Parathyroid adenoma (tissue), 2 donors: ENCODE results near the gene RRAGD.

Experiments used
- H2AFZ ChIP-seq: fragments of 300-600 bp; sonication (generic); one replicate; pipeline ENCODE4 v1.7.0; 2017; ENCODE audit warnings: antibody characterized with exemption, mild to moderate bottlenecking
- H3K27ac ChIP-seq: fragments of 300-600 bp; sonication (generic); one replicate; pipeline ENCODE4 v1.7.0; 2017
- H3K27me3 ChIP-seq: fragments of 300-600 bp; sonication (generic); one replicate; pipeline ENCODE4 v1.7.0; 2017; ENCODE audit warnings: low read length; ENCODE audit not compliant: control insufficient read depth, insufficient read depth
- H3K36me3 ChIP-seq: fragments of 300-600 bp; sonication (generic); one replicate; pipeline ENCODE4 v1.7.0; 2017; ENCODE audit warnings: low read length; ENCODE audit not compliant: control insufficient read depth, insufficient read depth
- H3K4me1 ChIP-seq: fragments of 300-600 bp; sonication (generic); one replicate; pipeline ENCODE4 v1.7.0; 2017; ENCODE audit warnings: control low read depth
- H3K4me2 ChIP-seq: fragments of 300-600 bp; sonication (generic); one replicate; pipeline ENCODE4 v1.7.0; 2017; ENCODE audit warnings: low read length
- H3K4me3 ChIP-seq: fragments of 300-600 bp; sonication (generic); one replicate; pipeline ENCODE4 v1.7.0; 2017; ENCODE audit warnings: low read depth, low read length
- H3K79me2 ChIP-seq: fragments of 300-600 bp; sonication (generic); one replicate; pipeline ENCODE4 v1.7.0; 2017; ENCODE audit warnings: control low read depth
- H3K9ac ChIP-seq: fragments of 300-600 bp; sonication (generic); one replicate; pipeline ENCODE4 v1.7.0; 2017; ENCODE audit warnings: mild to moderate bottlenecking
- H3K9me3 ChIP-seq: fragments of 300-600 bp; sonication (generic); one replicate; pipeline ENCODE4 v1.7.0; 2017; ENCODE audit warnings: low read length; ENCODE audit not compliant: control insufficient read depth
- TF ChIP-seq, protein P1 (sequence below): fragments of 300-600 bp; sonication (generic); IDR thresholded peaks from one replicate; pipeline ENCODE4 v1.7.0; 2017; ENCODE audit warnings: antibody characterized with exemption, mild to moderate bottlenecking
- donor health status: primary hyperparathyroidism.

RRAGD gene

GRCh38 chr6:89409461-89410035 lies 2.5 kb downstream of the RRAGD start:
- H3K36me3 ChIP-seq: no peaks in the 10 kb centered on the region
- no peaks in the 10 kb centered on the region for H3K79me2 ChIP-seq
- H3K9ac ChIP-seq: no peak overlapping the region
- no peak overlapping the region for H2AFZ ChIP-seq
- H3K4me1 ChIP-seq: peaks cover 2% of the 10 kb centered on the region
- no peaks in the 10 kb centered on the region for H3K9me3 ChIP-seq
- TF ChIP-seq, protein P1, sequence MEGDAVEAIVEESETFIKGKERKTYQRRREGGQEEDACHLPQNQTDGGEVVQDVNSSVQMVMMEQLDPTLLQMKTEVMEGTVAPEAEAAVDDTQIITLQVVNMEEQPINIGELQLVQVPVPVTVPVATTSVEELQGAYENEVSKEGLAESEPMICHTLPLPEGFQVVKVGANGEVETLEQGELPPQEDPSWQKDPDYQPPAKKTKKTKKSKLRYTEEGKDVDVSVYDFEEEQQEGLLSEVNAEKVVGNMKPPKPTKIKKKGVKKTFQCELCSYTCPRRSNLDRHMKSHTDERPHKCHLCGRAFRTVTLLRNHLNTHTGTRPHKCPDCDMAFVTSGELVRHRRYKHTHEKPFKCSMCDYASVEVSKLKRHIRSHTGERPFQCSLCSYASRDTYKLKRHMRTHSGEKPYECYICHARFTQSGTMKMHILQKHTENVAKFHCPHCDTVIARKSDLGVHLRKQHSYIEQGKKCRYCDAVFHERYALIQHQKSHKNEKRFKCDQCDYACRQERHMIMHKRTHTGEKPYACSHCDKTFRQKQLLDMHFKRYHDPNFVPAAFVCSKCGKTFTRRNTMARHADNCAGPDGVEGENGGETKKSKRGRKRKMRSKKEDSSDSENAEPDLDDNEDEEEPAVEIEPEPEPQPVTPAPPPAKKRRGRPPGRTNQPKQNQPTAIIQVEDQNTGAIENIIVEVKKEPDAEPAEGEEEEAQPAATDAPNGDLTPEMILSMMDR: no peak
- no peaks in the 10 kb centered on the region for H3K27me3 ChIP-seq
- no peak overlapping the region for H3K27ac ChIP-seq
- H3K4me2 ChIP-seq: no peak overlapping the region
- no peak overlapping the region for H3K4me3 ChIP-seq

- TF ChIP-seq, protein P1: no peak
- Histone ChIP-seq H3K9ac (no peak overlapping the region), H2AFZ (no peak overlapping the region)
Observed at GRCh38 chr6:89406141-89406540, 5.9 kb downstream of the RRAGD start.

DNA sequence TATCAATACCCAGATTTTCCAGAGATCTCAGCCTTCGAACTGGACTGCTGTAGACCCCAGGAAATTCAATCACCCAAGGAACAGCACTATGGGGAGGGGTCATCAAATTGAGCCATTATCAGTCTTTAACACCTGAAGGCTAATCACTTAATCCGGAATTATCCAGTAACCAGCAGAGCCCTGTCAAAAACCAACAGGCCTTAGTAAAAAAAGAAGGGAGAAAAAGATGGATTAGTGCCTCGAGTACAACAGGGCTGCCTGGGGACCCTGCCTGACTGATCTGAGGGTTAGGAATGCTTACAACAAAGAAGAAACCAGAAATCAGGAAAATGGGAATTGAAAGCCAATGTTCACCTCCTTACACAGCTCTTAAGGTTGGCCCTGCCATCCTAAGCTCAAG lies 7.6 kb downstream of the RRAGD start:
- no peak overlapping the region for H3K4me2 ChIP-seq
- no peak overlapping the region for H2AFZ ChIP-seq
- no peaks in the 10 kb centered on the region for H3K36me3 ChIP-seq
- no peak overlapping the region for H3K27ac ChIP-seq
- no peaks in the 10 kb centered on the region for H3K4me1 ChIP-seq
- H3K79me2 ChIP-seq: peaks cover 2% of the 10 kb centered on the region
- no peak overlapping the region for H3K4me3 ChIP-seq
- TF ChIP-seq, protein P1: no peak
- no peaks in the 10 kb centered on the region for H3K27me3 ChIP-seq
- H3K9me3 ChIP-seq: no peaks in the 10 kb centered on the region
- no peak overlapping the region for H3K9ac ChIP-seq

More at GRCh38 chr6:89406141-89406540, 5.9 kb downstream of the RRAGD start:
- Histone ChIP-seq H3K4me1 (no peaks in the 10 kb centered on the region), H3K36me3 (no peaks in the 10 kb centered on the region), H3K9me3 (no peaks in the 10 kb centered on the region), H3K4me2 (no peak overlapping the region), H3K79me2 (peaks cover 2% of the 10 kb centered on the region), H3K27ac (no peak overlapping the region), H3K27me3 (no peaks in the 10 kb centered on the region), H3K4me3 (no peak overlapping the region)

GRCh38 chr6:89402776-89403175 lies 9.3 kb downstream of the RRAGD start:
- H3K36me3 ChIP-seq: no peaks in the 10 kb centered on the region
- H3K4me3 ChIP-seq: no peak overlapping the region
- no peak overlapping the region for H3K9ac ChIP-seq
- H3K4me2 ChIP-seq: no peak overlapping the region
- no peaks in the 10 kb centered on the region for H3K4me1 ChIP-seq
- no peak overlapping the region for H3K27ac ChIP-seq
- no peaks in the 10 kb centered on the region for H3K9me3 ChIP-seq
- H3K79me2 ChIP-seq: peaks cover 2% of the 10 kb centered on the region
- no peaks in the 10 kb centered on the region for H3K27me3 ChIP-seq
- TF ChIP-seq, protein P1: no peak
- H2AFZ ChIP-seq: no peak overlapping the region

- Histone ChIP-seq H3K4me2 (no peak overlapping the region), H3K9me3 (no peaks in the 10 kb centered on the region), H3K27ac (no peak overlapping the region), H3K79me2 (peaks cover 2% of the 10 kb centered on the region), H3K4me3 (no peak overlapping the region), H3K36me3 (no peaks in the 10 kb centered on the region), H2AFZ (no peak overlapping the region), H3K27me3 (no peaks in the 10 kb centered on the region), H3K9ac (no peak overlapping the region), H3K4me1 (no peaks in the 10 kb centered on the region)
- TF ChIP-seq, protein P1: no peak
Observed at GRCh38 chr6:89400912-89401399, 11.1 kb downstream of the RRAGD start.
